ENCODE data around the gene TAL2.

The TAL2 gene

GRCh38 chr9:105681724-105682123, 19.5 kb downstream of the TAL2 start:
- H3K4me3 ChIP-seq (ENCODE audit: low read depth, low read length), result no peak overlapping the region
- no peak for DNase-seq (ENCODE audit: low read depth)
- TF ChIP-seq MYC (IDR thresholded peaks at IDR 0.05; ENCODE audit: low read depth, low read length) (no peak), CTCF (IDR thresholded peaks at IDR 0.05; ENCODE audit: low read depth, low read length) (no peak), MAX (IDR thresholded peaks at IDR 0.05; ENCODE audit: low read depth, low read length) (no peak), POLR2A (IDR thresholded peaks at IDR 0.05; ENCODE audit: extremely low read depth, insufficient read length) (no peak)

- H3K4me3 ChIP-seq (ENCODE audit: low read depth, low read length), result no peak overlapping the region
- no peak for DNase-seq (ENCODE audit: low read depth)
- TF ChIP-seq CTCF (IDR thresholded peaks at IDR 0.05; ENCODE audit: low read depth, low read length) (no peak), POLR2A (IDR thresholded peaks at IDR 0.05; ENCODE audit: extremely low read depth, insufficient read length) (no peak), MYC (IDR thresholded peaks at IDR 0.05; ENCODE audit: low read depth, low read length) (no peak), MAX (IDR thresholded peaks at IDR 0.05; ENCODE audit: low read depth, low read length) (no peak)
These were observed 21.5 kb downstream of the TAL2 start for GRCh38 chr9:105683688-105684275.

GRCh38 chr9:105686936-105687335, 24.7 kb downstream of the TAL2 start:
- TF ChIP-seq CTCF (IDR thresholded peaks at IDR 0.05; ENCODE audit: low read depth, low read length), result no peak
- TF ChIP-seq MYC (IDR thresholded peaks at IDR 0.05; ENCODE audit: low read depth, low read length), result no peak
- TF ChIP-seq MAX (IDR thresholded peaks at IDR 0.05; ENCODE audit: low read depth, low read length), result no peak
- no peak for TF ChIP-seq POLR2A (IDR thresholded peaks at IDR 0.05; ENCODE audit: extremely low read depth, insufficient read length)
- no peak overlapping the region for H3K4me3 ChIP-seq (ENCODE audit: low read depth, low read length)
- DNase-seq (ENCODE audit: low read depth), result no peak

GRCh38 chr9:105690742-105691141, 28.5 kb downstream of the TAL2 start:
- no peak overlapping the region for H3K4me3 ChIP-seq (ENCODE audit: low read depth, low read length)
- no peak for DNase-seq (ENCODE audit: low read depth)
- no peak for TF ChIP-seq POLR2A (IDR thresholded peaks at IDR 0.05; ENCODE audit: extremely low read depth, insufficient read length)
- peak; percentile 32 for TF ChIP-seq CTCF (IDR thresholded peaks at IDR 0.05; ENCODE audit: low read depth, low read length)

- peak overlapping the region; percentile 75 for H3K4me3 ChIP-seq (ENCODE audit: low read depth, low read length)
- peak; percentile 7; the same call in 1 of the 2 replicates for TF ChIP-seq MAX (IDR thresholded peaks at IDR 0.05; ENCODE audit: low read depth, low read length)
- no peak for TF ChIP-seq MYC (IDR thresholded peaks at IDR 0.05; ENCODE audit: low read depth, low read length)
- DNase-seq (ENCODE audit: low read depth), result peak; percentile 61
These were observed 31.4 kb downstream of the TAL2 start for GRCh38 chr9:105693435-105694189.

GRCh38 chr9:105694190-105694847, 32.1 kb downstream of the TAL2 start, which contains the start of gene TMEM38B:
TSS of gene TMEM38B (plus strand) at chr9:105694541. CDS start at chr9:105694661, 120 bp downstream.
- TF ChIP-seq CTCF (IDR thresholded peaks at IDR 0.05; ENCODE audit: low read depth, low read length), result no peak
- no peak for TF ChIP-seq MAX (IDR thresholded peaks at IDR 0.05; ENCODE audit: low read depth, low read length)
- peak; percentile 83 for TF ChIP-seq POLR2A (IDR thresholded peaks at IDR 0.05; ENCODE audit: extremely low read depth, insufficient read length)
- TF ChIP-seq MYC (IDR thresholded peaks at IDR 0.05; ENCODE audit: low read depth, low read length), result 0 out of 2 replicates have a peak, but pooled peaks have one; percentile 1
- peak; percentile 80 for DNase-seq (ENCODE audit: low read depth)
- H3K4me3 ChIP-seq (ENCODE audit: low read depth, low read length), result peak within 1 kb of the TSS; percentile 75
